NCI-H2227 treated with DMSO at 0.1 percent for 48 hours (cell line): Measurements from ENCODE around the gene KCTD5.
"Not testable (repeated sequence)": the region's sequence is repeated elsewhere in the genome, so short reads cannot be mapped to it uniquely, and the experiment has no call there.

Source experiments
- DNase-seq: peaks from one replicate; lab custom pipeline; 2025; lab: John Stamatoyannopoulos, UW

Gene KCTD5

GRCh38 chr16:2682209-2683021, at the start of gene KCTD5:
Gene KCTD5, plus strand, starts transcription at chr16:2682523. Its CDS starts 26 bp downstream, at chr16:2682549.
- peak; percentile 99 for DNase-seq

GRCh38 chr16:2639071-2639721, 43.1 kb upstream of the KCTD5 start:
- DNase-seq = not testable (repeated sequence)

- not testable (repeated sequence) for DNase-seq
These were observed 42.6 kb upstream of the KCTD5 start for GRCh38 chr16:2639722-2640072.

- DNase-seq = not testable (repeated sequence)
These were observed 39.8 kb upstream of the KCTD5 start for GRCh38 chr16:2642561-2642960.

GRCh38 chr16:2644754-2645453, 37.4 kb upstream of the KCTD5 start:
- DNase-seq = not testable (repeated sequence)

- DNase-seq = not testable (repeated sequence)
These were observed 31.0 kb upstream of the KCTD5 start for GRCh38 chr16:2651268-2651871.

GRCh38 chr16:2653915-2654314, 28.4 kb upstream of the KCTD5 start:
- not testable (repeated sequence) for DNase-seq

- not testable (repeated sequence) for DNase-seq
These were observed 27.4 kb upstream of the KCTD5 start for GRCh38 chr16:2654949-2655348.

GRCh38 chr16:2656985-2657384, 25.3 kb upstream of the KCTD5 start:
- DNase-seq = no peak

- DNase-seq = not testable (repeated sequence)
These were observed 24.5 kb upstream of the KCTD5 start for GRCh38 chr16:2657803-2658202.

- DNase-seq = not testable (repeated sequence)
These were observed 22.8 kb upstream of the KCTD5 start for GRCh38 chr16:2659560-2659959.

- not testable (repeated sequence) for DNase-seq
These were observed 22.2 kb upstream of the KCTD5 start for GRCh38 chr16:2660014-2660662.

GRCh38 chr16:2660755-2661373, 21.5 kb upstream of the KCTD5 start:
- DNase-seq = not testable (repeated sequence)

- DNase-seq = no peak
These were observed 18.5 kb upstream of the KCTD5 start for GRCh38 chr16:2663553-2664546.

GRCh38 chr16:2664574-2664982, 17.7 kb upstream of the KCTD5 start:
- DNase-seq = peak; percentile 67

GRCh38 chr16:2666671-2667070, 15.7 kb upstream of the KCTD5 start:
- DNase-seq = not testable (repeated sequence)

GRCh38 chr16:2669587-2669986, 12.7 kb upstream of the KCTD5 start:
- not testable (repeated sequence) for DNase-seq

GRCh38 chr16:2670017-2670416, 12.3 kb upstream of the KCTD5 start:
- DNase-seq = peak; percentile 35

- not testable (repeated sequence) for DNase-seq
These were observed 11.1 kb upstream of the KCTD5 start for GRCh38 chr16:2671193-2671592.

- no peak for DNase-seq
These were observed 10.6 kb upstream of the KCTD5 start for GRCh38 chr16:2671741-2672140.
